Measurements from ENCODE around the gene ZBTB7C.

Gene ZBTB7C

GRCh38 chr18:48149020-48149685 is 260.0 kb downstream of the ZBTB7C start:
- POLR2A ChIA-PET, result no interaction called here
- TF ChIP-seq LEF1 (IDR thresholded peaks at IDR 0.05; ENCODE audit: borderline replicate concordance) (no peak), NFRKB (IDR thresholded peaks at IDR 0.05) (no peak), TARDBP (IDR thresholded peaks at IDR 0.05) (no peak), SUZ12 (IDR thresholded peaks at IDR 0.05) (no peak), BHLHE40 (IDR thresholded peaks at IDR 0.05; ENCODE audit: borderline replicate concordance) (no peak), ARNT (IDR thresholded peaks at IDR 0.05) (no peak)
- no peak for DNase-seq (ENCODE audit: extremely low spot score)
- CTCF ChIA-PET, result no interaction called here

- no peak for TF ChIP-seq SP1 (IDR thresholded peaks at IDR 0.05)
- TF ChIP-seq L3MBTL2 (conservative IDR thresholded peaks at IDR 0.05), result no peak
- no peak for TF ChIP-seq FOXM1 (IDR thresholded peaks at IDR 0.05; ENCODE audit: borderline replicate concordance)
- TF ChIP-seq HDGF (IDR thresholded peaks at IDR 0.05; ENCODE audit: borderline replicate concordance), result no peak
- no peak for TF ChIP-seq FOXK2 (IDR thresholded peaks at IDR 0.05)
- no peak for TF ChIP-seq ELF4 (IDR thresholded peaks at IDR 0.05)
- TF ChIP-seq PKNOX1 (IDR thresholded peaks at IDR 0.05), result no peak
- TF ChIP-seq BHLHE40 (IDR thresholded peaks at IDR 0.05; ENCODE audit: borderline replicate concordance), result no peak
- no peak for TF ChIP-seq CTBP1 (IDR thresholded peaks at IDR 0.05; ENCODE audit: borderline replicate concordance)
- no peak for TF ChIP-seq SUZ12 (IDR thresholded peaks at IDR 0.05)
- no peak for TF ChIP-seq TARDBP (IDR thresholded peaks at IDR 0.05)
- no peak for TF ChIP-seq ARNT (IDR thresholded peaks at IDR 0.05)
- TF ChIP-seq NFRKB (IDR thresholded peaks at IDR 0.05), result no peak
- TF ChIP-seq FOXA1 (IDR thresholded peaks at IDR 0.05), result no peak
- no peak for TF ChIP-seq LEF1 (IDR thresholded peaks at IDR 0.05; ENCODE audit: borderline replicate concordance)
- no peak for TF ChIP-seq ZNF384 (IDR thresholded peaks at IDR 0.05)
- POLR2A ChIA-PET, result no interaction called here
- CTCF ChIA-PET, result interaction anchor here (0.6 kb wide), 1 partner anchor 478 kb away, joined by 3 read pairs; no protein-coding TSS in a partner anchor
- no peak for DNase-seq (ENCODE audit: extremely low spot score)
Observed at GRCh38 chr18:48142994-48143393, 266.2 kb downstream of the ZBTB7C start.

- DNase-seq (ENCODE audit: extremely low spot score), result no peak
- TF ChIP-seq BHLHE40 (IDR thresholded peaks at IDR 0.05; ENCODE audit: borderline replicate concordance) (no peak), ELF4 (IDR thresholded peaks at IDR 0.05) (no peak), SP1 (IDR thresholded peaks at IDR 0.05) (no peak), NFRKB (IDR thresholded peaks at IDR 0.05) (no peak), TARDBP (IDR thresholded peaks at IDR 0.05) (no peak), ARNT (IDR thresholded peaks at IDR 0.05) (no peak), CTBP1 (IDR thresholded peaks at IDR 0.05; ENCODE audit: borderline replicate concordance) (no peak), HDGF (IDR thresholded peaks at IDR 0.05; ENCODE audit: borderline replicate concordance) (no peak), PKNOX1 (IDR thresholded peaks at IDR 0.05) (no peak), L3MBTL2 (conservative IDR thresholded peaks at IDR 0.05) (no peak), FOXK2 (IDR thresholded peaks at IDR 0.05) (no peak), ZNF384 (IDR thresholded peaks at IDR 0.05) (no peak), FOXM1 (IDR thresholded peaks at IDR 0.05; ENCODE audit: borderline replicate concordance) (no peak), SUZ12 (IDR thresholded peaks at IDR 0.05) (no peak), LEF1 (IDR thresholded peaks at IDR 0.05; ENCODE audit: borderline replicate concordance) (no peak), FOXA1 (IDR thresholded peaks at IDR 0.05) (no peak)
- CTCF ChIA-PET, result no interaction called here
- POLR2A ChIA-PET, result no interaction called here
Observed at GRCh38 chr18:48142353-48142752, 266.8 kb downstream of the ZBTB7C start.

GRCh38 chr18:48140731-48141130 is 268.5 kb downstream of the ZBTB7C start:
- ChIA-PET POLR2A (no interaction called here), CTCF (no interaction called here)
- TF ChIP-seq FOXM1 (IDR thresholded peaks at IDR 0.05; ENCODE audit: borderline replicate concordance), result no peak
- TF ChIP-seq FOXA1 (IDR thresholded peaks at IDR 0.05), result no peak
- DNase-seq (ENCODE audit: extremely low spot score), result no peak

GRCh38 chr18:48139431-48140347 is 269.5 kb downstream of the ZBTB7C start:
- no peak for DNase-seq (ENCODE audit: extremely low spot score)
- TF ChIP-seq ARNT (IDR thresholded peaks at IDR 0.05), result no peak
- TF ChIP-seq LEF1 (IDR thresholded peaks at IDR 0.05; ENCODE audit: borderline replicate concordance), result no peak
- TF ChIP-seq SUZ12 (IDR thresholded peaks at IDR 0.05), result no peak
- no peak for TF ChIP-seq HDGF (IDR thresholded peaks at IDR 0.05; ENCODE audit: borderline replicate concordance)
- TF ChIP-seq TARDBP (IDR thresholded peaks at IDR 0.05), result no peak
- TF ChIP-seq L3MBTL2 (conservative IDR thresholded peaks at IDR 0.05), result no peak
- TF ChIP-seq SP1 (IDR thresholded peaks at IDR 0.05), result no peak
- TF ChIP-seq CTBP1 (IDR thresholded peaks at IDR 0.05; ENCODE audit: borderline replicate concordance), result no peak
- TF ChIP-seq NFRKB (IDR thresholded peaks at IDR 0.05), result no peak
- TF ChIP-seq FOXK2 (IDR thresholded peaks at IDR 0.05), result no peak
- TF ChIP-seq ZNF384 (IDR thresholded peaks at IDR 0.05), result no peak
- no peak for TF ChIP-seq PKNOX1 (IDR thresholded peaks at IDR 0.05)
- TF ChIP-seq ELF4 (IDR thresholded peaks at IDR 0.05), result no peak
- no peak for TF ChIP-seq FOXA1 (IDR thresholded peaks at IDR 0.05)
- no peak for TF ChIP-seq FOXM1 (IDR thresholded peaks at IDR 0.05; ENCODE audit: borderline replicate concordance)
- ChIA-PET POLR2A (no interaction called here), CTCF (no interaction called here)
